Mucosa of rectum (tissue), 2 donors: Measurements from ENCODE around the gene IKZF1.
A peak's percentile ranks its signal among the peaks of the same experiment; 100 is the strongest.

Source experiments
- H3K27ac ChIP-seq, 2 donors: one replicate each; pipeline ENCODE4 v1.7.0; 2013; ENCODE audit warnings: inconsistent platforms in 2 of 2, low read depth in 2 of 2, low read length in 2 of 2
- H3K27me3 ChIP-seq, 2 donors: one replicate each; pipeline ENCODE4 v1.7.0; 2013; ENCODE audit warnings: low read length in 2 of 2; ENCODE audit not compliant: control insufficient read depth in 2 of 2, insufficient read depth in 2 of 2
- H3K36me3 ChIP-seq, 2 donors: one replicate each; pipeline ENCODE4 v1.7.0; 2013; ENCODE audit warnings: low read length in 2 of 2; ENCODE audit not compliant: control insufficient read depth in 2 of 2, insufficient read depth in 2 of 2
- H3K4me1 ChIP-seq, 2 donors: one replicate each; pipeline ENCODE4 v1.7.0; 2013; ENCODE audit warnings: low read length in 2 of 2, mild to moderate bottlenecking in 1 of 2; ENCODE audit not compliant: control insufficient read depth in 2 of 2, insufficient read depth in 2 of 2
- H3K4me3 ChIP-seq, 2 donors: one replicate each; pipeline ENCODE4 v1.7.0; 2013; ENCODE audit warnings: low read length in 2 of 2
- H3K9ac ChIP-seq, 2 donors: one replicate each; pipeline ENCODE4 v1.7.0; 2013; ENCODE audit warnings: low read length in 2 of 2, low read depth in 1 of 2, mild to moderate bottlenecking in 1 of 2
- H3K9me3 ChIP-seq, 2 donors: one replicate each; pipeline ENCODE4 v1.7.0; 2013; ENCODE audit warnings: low read length in 2 of 2; ENCODE audit not compliant: control insufficient read depth in 2 of 2
- donor health status: healthy.
- donor health status: Normal muscosa, but diverticular disease.

IKZF1 gene

GRCh38 chr7:50317221-50317678 is 12.7 kb downstream of the IKZF1 start:
- no peaks in the 10 kb centered on the region for H3K27me3 ChIP-seq
- peak overlapping the region; percentile 59 to 71 for H3K27ac ChIP-seq
- peaks cover 0 to 3% of the 10 kb centered on the region in 2 donors for H3K36me3 ChIP-seq

GRCh38 chr7:50317697-50318669 is 13.5 kb downstream of the IKZF1 start:
- H3K27me3 ChIP-seq: no peaks in the 10 kb centered on the region
- H3K4me3 ChIP-seq: peak overlapping the region in 1 of 2 donors; percentile 31
- peak overlapping the region; percentile 59 to 71 for H3K27ac ChIP-seq
- H3K4me1 ChIP-seq: peaks cover 2 to 11% of the 10 kb centered on the region in 2 donors
- peak overlapping the region in 1 of 2 donors; percentile 41 for H3K9ac ChIP-seq
- H3K9me3 ChIP-seq: no peaks in the 10 kb centered on the region
- peaks cover 0 to 3% of the 10 kb centered on the region in 2 donors for H3K36me3 ChIP-seq

More at GRCh38 chr7:50317221-50317678, 12.7 kb downstream of the IKZF1 start:
- Histone ChIP-seq H3K4me3 (no peak overlapping the region), H3K9me3 (no peaks in the 10 kb centered on the region), H3K9ac (peak overlapping the region in 1 of 2 donors; percentile 17), H3K4me1 (peaks cover 2 to 11% of the 10 kb centered on the region in 2 donors)

- H3K27me3 ChIP-seq: no peaks in the 10 kb centered on the region
- H3K27ac ChIP-seq: peak overlapping the region in 1 of 2 donors; percentile 11
- H3K4me3 ChIP-seq: no peak overlapping the region
- no peak overlapping the region for H3K9ac ChIP-seq
- peaks cover 0 to 5% of the 10 kb centered on the region in 2 donors for H3K36me3 ChIP-seq
- no peaks in the 10 kb centered on the region for H3K4me1 ChIP-seq
- H3K9me3 ChIP-seq: no peaks in the 10 kb centered on the region
These were observed 17.1 kb downstream of the IKZF1 start for GRCh38 chr7:50321487-50322067.

GRCh38 chr7:50324113-50324512 is 19.6 kb downstream of the IKZF1 start:
- H3K36me3 ChIP-seq: peaks cover 0 to 9% of the 10 kb centered on the region in 2 donors
- no peaks in the 10 kb centered on the region for H3K9me3 ChIP-seq
- no peak overlapping the region for H3K27ac ChIP-seq
- H3K27me3 ChIP-seq: no peaks in the 10 kb centered on the region
- H3K4me3 ChIP-seq: no peak overlapping the region
- no peaks in the 10 kb centered on the region for H3K4me1 ChIP-seq
- no peak overlapping the region for H3K9ac ChIP-seq

- H3K9me3 ChIP-seq: no peaks in the 10 kb centered on the region
- H3K27me3 ChIP-seq: no peaks in the 10 kb centered on the region
- H3K27ac ChIP-seq: no peak overlapping the region
- H3K4me1 ChIP-seq: peaks cover 0 to 11% of the 10 kb centered on the region in 2 donors
- peaks cover 0 to 7% of the 10 kb centered on the region in 2 donors for H3K36me3 ChIP-seq
- no peak overlapping the region for H3K9ac ChIP-seq
- H3K4me3 ChIP-seq: no peak overlapping the region
These were observed 22.9 kb downstream of the IKZF1 start for GRCh38 chr7:50327443-50327842.

- no peaks in the 10 kb centered on the region for H3K9me3 ChIP-seq
- peaks cover 0 to 6% of the 10 kb centered on the region in 2 donors for H3K36me3 ChIP-seq
- H3K4me3 ChIP-seq: no peak overlapping the region
- H3K9ac ChIP-seq: no peak overlapping the region
- peaks cover 0 to 11% of the 10 kb centered on the region in 2 donors for H3K4me1 ChIP-seq
- peaks cover 0 to 3% of the 10 kb centered on the region in 2 donors for H3K27me3 ChIP-seq
- H3K27ac ChIP-seq: peak overlapping the region in 1 of 2 donors; percentile 53
These were observed 25.3 kb downstream of the IKZF1 start for GRCh38 chr7:50329775-50330174.

- Histone ChIP-seq H3K27ac (peak overlapping the region in 1 of 2 donors; percentile 53), H3K4me3 (no peak overlapping the region), H3K27me3 (peaks cover 0 to 3% of the 10 kb centered on the region in 2 donors), H3K36me3 (peaks cover 0 to 4% of the 10 kb centered on the region in 2 donors), H3K9ac (no peak overlapping the region), H3K9me3 (no peaks in the 10 kb centered on the region), H3K4me1 (peaks cover 0 to 12% of the 10 kb centered on the region in 2 donors)
These were observed 25.7 kb downstream of the IKZF1 start for GRCh38 chr7:50330254-50330653.

- H3K27me3 ChIP-seq: peaks cover 0 to 3% of the 10 kb centered on the region in 2 donors
- peaks cover 0 to 16% of the 10 kb centered on the region in 2 donors for H3K4me1 ChIP-seq
- peak overlapping the region in 1 of 2 donors; percentile 17 for H3K9ac ChIP-seq
- H3K36me3 ChIP-seq: peaks cover 0 to 4% of the 10 kb centered on the region in 2 donors
- no peaks in the 10 kb centered on the region for H3K9me3 ChIP-seq
- no peak overlapping the region for H3K4me3 ChIP-seq
- peak overlapping the region in 1 of 2 donors; percentile 53 for H3K27ac ChIP-seq
These were observed 26.2 kb downstream of the IKZF1 start for GRCh38 chr7:50330696-50331095.

GRCh38 chr7:50331564-50332208 is 27.2 kb downstream of the IKZF1 start:
- Histone ChIP-seq H3K9ac (no peak overlapping the region), H3K27ac (peak overlapping the region; percentile 4 to 20), H3K36me3 (peaks cover 0 to 4% of the 10 kb centered on the region in 2 donors), H3K4me3 (no peak overlapping the region), H3K9me3 (no peaks in the 10 kb centered on the region), H3K4me1 (peaks cover 0 to 20% of the 10 kb centered on the region in 2 donors), H3K27me3 (peaks cover 0 to 3% of the 10 kb centered on the region in 2 donors)
